Astrocyte (in vitro differentiated cells and primary cell): ENCODE measurements around the gene PCDHB16. TPM values are rescaled to one million over a fixed set of nuclear protein-coding genes. Genes with fewer than 3 reads are reported as not detected.
"Not testable (repeated sequence)": the region's sequence is repeated elsewhere in the genome, so short reads cannot be mapped to it uniquely, and the experiment has no call there.

ENCODE experiments used
- DNase-seq: peaks from one replicate; pipeline ENCODE4 v3.0.0-alpha.2; 2010; ENCODE audit warnings: low read depth
- FAIRE-seq: peaks from 2 replicates; lab custom pipeline; 2011; peaks lifted over from hg19 to GRCh38; lab: Jason Lieb, UNC
- H2AFZ ChIP-seq: 2 replicates; pipeline ENCODE4 v1.6.0; 2012; ENCODE audit warnings: low read depth, low read length, inconsistent platforms
- H3K27ac ChIP-seq: 2 replicates; pipeline ENCODE4 v1.5.1; 2011; ENCODE audit warnings: low read depth, low read length, inconsistent platforms
- H3K27me3 ChIP-seq: 2 replicates; pipeline ENCODE4 v1.6.0; 2011; ENCODE audit warnings: low read length, inconsistent platforms; ENCODE audit not compliant: insufficient read depth
- H3K36me3 ChIP-seq: 2 replicates; pipeline ENCODE4 v1.5.1; 2011; ENCODE audit warnings: low read length, inconsistent platforms; ENCODE audit not compliant: insufficient read depth
- H3K4me1 ChIP-seq: 2 replicates; pipeline ENCODE4 v1.5.1; 2011; ENCODE audit warnings: low read length, inconsistent platforms; ENCODE audit not compliant: insufficient read depth
- H3K4me2 ChIP-seq: 2 replicates; pipeline ENCODE4 v1.6.0; 2012; ENCODE audit warnings: low read length, inconsistent platforms
- H3K4me3 ChIP-seq: 2 replicates; pipeline ENCODE4 v1.5.1; 2011; ENCODE audit warnings: low read depth, mild to moderate bottlenecking, low read length, inconsistent platforms; ENCODE audit not compliant: insufficient read depth
- H3K79me2 ChIP-seq: 2 replicates; pipeline ENCODE4 v1.6.0; 2012; ENCODE audit warnings: mild to moderate bottlenecking, low read length, inconsistent platforms; ENCODE audit not compliant: insufficient read depth
- H3K9ac ChIP-seq: 2 replicates; pipeline ENCODE4 v1.6.0; 2012; ENCODE audit warnings: mild to moderate bottlenecking, low read length, inconsistent platforms
- H3K9me3 ChIP-seq: 2 replicates; pipeline ENCODE4 v1.5.1; 2012; ENCODE audit warnings: low read depth, mild to moderate bottlenecking, low read length, inconsistent platforms; ENCODE audit not compliant: insufficient read depth
- H4K20me1 ChIP-seq: 2 replicates; pipeline ENCODE4 v1.6.0; 2012; ENCODE audit warnings: low read length, inconsistent platforms; ENCODE audit not compliant: insufficient read depth
- H3K27ac Mint-ChIP-seq: one replicate; pipeline ENCODE4 v1.8.0; 2021; ENCODE audit warnings: mild to moderate bottlenecking, mixed read lengths; ENCODE audit not compliant: unreplicated experiment
- H3K27me3 Mint-ChIP-seq: one replicate; pipeline ENCODE4 v1.8.0; 2021; ENCODE audit warnings: low read depth, mixed read lengths; ENCODE audit not compliant: unreplicated experiment
- H3K36me3 Mint-ChIP-seq: one replicate; pipeline ENCODE4 v1.8.0; 2021; ENCODE audit warnings: low read depth, mixed read lengths; ENCODE audit not compliant: unreplicated experiment
- H3K4me1 Mint-ChIP-seq: one replicate; pipeline ENCODE4 v1.8.0; 2021; ENCODE audit warnings: low read depth, mixed read lengths; ENCODE audit not compliant: unreplicated experiment
- H3K4me3 Mint-ChIP-seq: one replicate; pipeline ENCODE4 v1.8.0; 2021; ENCODE audit warnings: mild to moderate bottlenecking, moderate library complexity, mixed read lengths; ENCODE audit not compliant: unreplicated experiment
- H3K9me3 Mint-ChIP-seq: one replicate; pipeline ENCODE4 v1.8.0; 2021; ENCODE audit warnings: mild to moderate bottlenecking, mixed read lengths; ENCODE audit not compliant: unreplicated experiment
- CTCF ChIP-seq: IDR thresholded peaks from 2 replicates; pipeline ENCODE4 v1.5.1; 2011; ENCODE audit warnings: low read depth, mild to moderate bottlenecking, inconsistent platforms, low read length, moderate library complexity; ENCODE audit not compliant: insufficient read depth
- EZH2 ChIP-seq: IDR thresholded peaks from 2 replicates; pipeline ENCODE4 v1.6.1; 2012; ENCODE audit warnings: mild to moderate bottlenecking, low read length, inconsistent platforms; ENCODE audit not compliant: insufficient read depth
- total RNA-seq: library from RNA; stranded (reverse); gene quantifications from 2 replicates; pipeline ENCODE4 v1.2.1, GENCODE V29; 2021

The PCDHB16 gene
- total RNA-seq, 1 donor from 2014 or later, result 3.2 TPM

- no peaks in the 10 kb centered on the region for H3K27me3 Mint-ChIP-seq
- no peaks in the 10 kb centered on the region for H3K4me1 Mint-ChIP-seq
- peak overlapping the region; percentile 79 for H3K4me3 Mint-ChIP-seq
- Histone ChIP-seq H4K20me1 (no peaks in the 10 kb centered on the region), H3K36me3 (no peaks in the 10 kb centered on the region), H3K4me2 (peak overlapping the region; percentile 62), H3K9me3 (peaks cover 3% of the 10 kb centered on the region), H3K4me3 (peak overlapping the region; percentile 44), H3K9ac (no peak overlapping the region), H3K27ac (no peak overlapping the region), H3K4me1 (no peaks in the 10 kb centered on the region), H2AFZ (no peak overlapping the region), H3K79me2 (no peaks in the 10 kb centered on the region), H3K27me3 (no peaks in the 10 kb centered on the region)
- peaks cover 25% of the 10 kb centered on the region for H3K9me3 Mint-ChIP-seq
- no peak for TF ChIP-seq CTCF
- TF ChIP-seq EZH2, result no peak
- DNase-seq (no peak), FAIRE-seq (no peak)
- H3K27ac Mint-ChIP-seq, result no peak overlapping the region
- peaks cover 20% of the 10 kb centered on the region for H3K36me3 Mint-ChIP-seq
Observed at GRCh38 chr5:141135718-141136266, 46.4 kb upstream of the PCDHB16 start.

- H3K4me3 Mint-ChIP-seq, H3K27me3 ChIP-seq, H3K79me2 ChIP-seq, H3K9ac ChIP-seq, H3K4me1 Mint-ChIP-seq, H3K36me3 ChIP-seq, H2AFZ ChIP-seq, H3K27me3 Mint-ChIP-seq, FAIRE-seq, H3K9me3 ChIP-seq, H4K20me1 ChIP-seq, DNase-seq, H3K27ac ChIP-seq, H3K4me2 ChIP-seq, H3K4me3 ChIP-seq, H3K4me1 ChIP-seq, H3K27ac Mint-ChIP-seq: not testable (repeated sequence)
- Mint-ChIP-seq H3K9me3 (peaks cover 25% of the 10 kb centered on the region), H3K36me3 (peaks cover 16% of the 10 kb centered on the region)
Observed at GRCh38 chr5:141137346-141137745, 44.8 kb upstream of the PCDHB16 start.

GRCh38 chr5:141149812-141150211 is 32.4 kb upstream of the PCDHB16 start, which contains the start of gene PCDHB6:
Gene PCDHB6 (plus strand): TSS chr5:141150057. CDS start chr5:141150258, 201 bp downstream.
- H2AFZ ChIP-seq, result no peak within 1 kb of the TSS
- Mint-ChIP-seq H3K4me3 (no peak within 1 kb of the TSS), H3K4me1 (no peaks in the 10 kb centered on the region), H3K27ac (no peak within 1 kb of the TSS), H3K27me3 (no peaks in the 10 kb centered on the region), H3K36me3 (peaks cover 12% of the 10 kb centered on the region), H3K9me3 (peaks cover 16% of the 10 kb centered on the region)
- no peaks in the 10 kb centered on the region for H3K36me3 ChIP-seq
- peaks cover 9% of the 10 kb centered on the region for H3K9me3 ChIP-seq
- no peaks in the 10 kb centered on the region for H3K4me1 ChIP-seq
- no peak within 1 kb of the TSS for H3K4me3 ChIP-seq
- TF ChIP-seq EZH2, result no peak
- TF ChIP-seq CTCF, result no peak
- H4K20me1 ChIP-seq, result no peaks in the 10 kb centered on the region
- H3K4me2 ChIP-seq, result no peak within 1 kb of the TSS
- DNase-seq (no peak), FAIRE-seq (no peak)
- no peak within 1 kb of the TSS for H3K9ac ChIP-seq
- H3K27ac ChIP-seq, result no peak within 1 kb of the TSS
- no peaks in the 10 kb centered on the region for H3K79me2 ChIP-seq
- no peaks in the 10 kb centered on the region for H3K27me3 ChIP-seq
